H1 (cell line): ENCODE measurements around the gene ST3GAL3. TPM values are rescaled to one million over a fixed set of nuclear protein-coding genes. Genes with fewer than 3 reads are reported as not detected.

Experiments
- BRCA1 ChIP-seq: IDR thresholded peaks from 2 replicates; pipeline ENCODE4 v1.6.1; 2012; ENCODE audit warnings: low read depth, low read length, improper control_type of control experiment
- EP300 ChIP-seq, 2 experiments: IDR thresholded peaks; 1 replicate in 1 of 2; 2 replicates in 1 of 2; pipeline ENCODE4 v1.6.1; 2011 to 2012; ENCODE audit warnings: low read depth in 2 of 2, low read length in 2 of 2, mild to moderate bottlenecking in 2 of 2, borderline replicate concordance in 1 of 2, inconsistent platforms in 1 of 2, moderate library complexity in 1 of 2
- HDAC6 ChIP-seq: IDR thresholded peaks from one replicate; pipeline ENCODE4 v1.7.1; 2012; ENCODE audit warnings: low read depth, mild to moderate bottlenecking, inconsistent platforms, low read length, moderate library complexity
- SIN3A ChIP-seq, 2 experiments: IDR thresholded peaks in 1 of 2; conservative IDR thresholded peaks in 1 of 2; 2 replicates each; pipeline ENCODE4 v1.6.1; 2011 to 2012; ENCODE audit warnings: low read length in 2 of 2, improper control_type of control experiment in 1 of 2, low read depth in 1 of 2, mild to moderate bottlenecking in 1 of 2
- YY1 ChIP-seq: IDR thresholded peaks from 2 replicates; pipeline ENCODE4 v1.6.1; 2011; ENCODE audit warnings: low read depth, mild to moderate bottlenecking, low read length
- polyA plus RNA-seq, 7 experiments: library from polyadenylated mRNA; depleted of rRNA in 3 of 7; stranded (reverse) in 5 of 7; unstranded in 2 of 7; fragments of >200 nt in 5 of 7; fragments of 200-250 nt in 2 of 7; gene quantifications; 1 replicate in 5 of 7; 2 replicates in 1 of 7; 4 replicates in 1 of 7; pipeline versions ENCODE4 v1.2.1 to v1.2.3, GENCODE V29; 2011 to 2013; ENCODE audit warnings: missing spikeins in 2 of 7, mixed read lengths in 2 of 7
- total RNA-seq: library from RNA; stranded (reverse); fragmentation: NEBNext Ultra II Directional; extraction: Animal tissue kit (Norgen Biotek cat#: 25700); gene quantifications from 2 replicates; pipeline ENCODE4 v1.2.1, GENCODE V29; 2021

The ST3GAL3 gene
- total and polyA plus RNA-seq, 2 of the 8 experiments (the other 6 are each of a cell fraction or from before 2014, with no cell fraction given), result 6.8 to 7.0 TPM

GRCh38 chr1:43731867-43732531 is 24.7 kb downstream of the ST3GAL3 start (continued):
- no peak for TF ChIP-seq EP300 (IDR thresholded peaks at IDR 0.05; ENCODE audit: borderline replicate concordance in 1 of 2, low read depth in 2 of 2, low read length in 2 of 2)
- TF ChIP-seq YY1, result no peak
- no peak for TF ChIP-seq HDAC6
- TF ChIP-seq BRCA1, result no peak
- no peak for TF ChIP-seq SIN3A (conservative IDR thresholded peaks at IDR 0.05 in 1 of 2, IDR thresholded peaks at IDR 0.05 in 1 of 2; ENCODE audit: low read depth in 1 of 2, low read length in 2 of 2)
